Activated CD4-positive, CD25-positive, alpha-beta regulatory T cell treated with anti-CD3 and anti-CD28 coated beads, Interleukin-2, amount 50 U/mL, for 24 hours (primary cell): ENCODE results near the gene IP6K1.
"Not testable (repeated sequence)": the region's sequence is repeated elsewhere in the genome, so short reads cannot be mapped to it uniquely, and the experiment has no call there.

Source experiments
- ATAC-seq, 2 donors: fragments of 150-1000 bp; cut with Tn5 transposase; one replicate each; pipeline ENCODE4 v1.10.0; 2021; ENCODE audit warnings: mild to moderate bottlenecking in 1 of 2, moderate library complexity in 1 of 2

The IP6K1 gene

DNA sequence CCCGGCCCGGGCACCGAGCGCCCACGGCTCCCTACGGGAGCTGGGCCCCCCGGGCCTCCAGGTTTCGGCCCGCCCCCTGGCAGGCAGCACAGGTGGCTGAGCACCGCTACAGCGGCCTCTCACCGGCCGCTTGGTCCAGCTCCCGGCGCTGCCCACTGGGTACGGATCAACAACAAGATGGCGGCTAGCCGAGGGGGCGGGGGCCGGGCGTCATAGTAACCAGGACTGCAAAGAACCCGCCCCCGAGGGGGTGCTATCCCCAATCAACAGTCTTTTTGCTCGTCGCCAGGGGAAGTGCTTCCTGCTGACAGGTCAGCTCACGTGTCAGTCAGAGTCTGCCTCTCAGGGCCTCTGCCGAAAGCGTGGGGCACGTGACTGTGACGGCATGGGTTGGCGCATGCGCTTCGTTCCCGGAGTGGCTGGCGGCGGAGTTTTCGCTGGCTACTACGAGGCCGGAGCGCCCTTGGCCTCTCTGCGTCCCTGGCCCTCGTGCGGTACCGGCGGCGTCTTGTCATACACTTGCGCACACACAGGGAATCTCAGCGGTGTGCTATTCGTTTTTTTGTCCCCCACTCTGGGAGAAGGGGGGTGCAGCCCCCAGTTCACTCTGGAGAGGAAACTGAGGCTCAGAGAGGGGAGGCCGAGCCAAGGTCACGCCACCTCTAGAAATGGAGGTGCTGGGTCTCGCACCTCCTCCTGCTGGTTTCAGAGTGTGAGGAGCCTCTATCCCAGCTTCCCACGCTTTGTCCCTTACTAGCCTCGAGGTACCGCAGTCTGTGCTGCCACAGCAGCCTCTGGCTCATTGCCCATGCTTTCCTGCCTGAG lies at the start of gene IP6K1:
Gene IP6K1, minus strand, starts transcription at position 186 of the 825 bp plus-strand sequence. CDS start 38,502 bp downstream, outside the sequence.
- ATAC-seq, result peak; percentile 100

DNA sequence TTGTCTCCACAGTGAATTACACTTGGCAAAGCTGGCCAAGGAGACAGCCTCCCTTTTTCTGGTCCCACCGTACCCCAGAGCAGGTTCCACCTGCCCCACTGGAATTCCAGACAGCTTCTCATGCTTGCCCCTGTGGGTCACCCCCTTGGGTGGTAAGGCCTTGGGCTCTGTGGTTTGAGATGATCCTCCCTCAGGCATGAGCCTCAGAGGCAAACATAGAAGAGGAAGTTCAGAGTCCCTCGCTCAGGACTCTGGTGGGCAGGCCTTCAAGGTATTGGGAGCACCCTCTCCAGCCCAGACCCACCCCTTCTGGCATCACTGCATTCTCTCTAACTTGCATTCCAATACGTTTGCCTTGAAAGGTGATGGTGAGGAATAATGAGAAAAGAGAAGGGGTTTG lies 45.0 kb upstream of the IP6K1 start:
- ATAC-seq, result no peak

DNA sequence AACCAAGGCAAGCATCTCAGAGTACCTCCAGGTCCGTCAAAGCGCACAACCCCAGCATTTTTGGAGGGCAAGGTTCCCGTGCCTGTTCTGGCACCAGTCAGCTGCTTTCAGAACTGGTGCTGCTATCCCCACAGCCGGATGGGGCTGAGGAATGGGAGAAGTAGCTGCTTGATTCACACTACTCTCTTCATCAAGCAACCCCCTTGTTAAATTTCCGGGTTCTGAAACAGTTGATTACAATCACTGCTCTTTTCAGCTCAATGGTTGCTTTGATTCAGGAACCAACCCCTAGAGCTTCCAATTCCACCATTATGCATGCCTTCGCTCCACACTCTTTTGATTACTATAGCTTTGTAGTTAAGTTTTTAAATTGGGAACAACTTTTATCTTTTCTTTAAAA lies 39.7 kb upstream of the IP6K1 start:
- no peak for ATAC-seq

DNA sequence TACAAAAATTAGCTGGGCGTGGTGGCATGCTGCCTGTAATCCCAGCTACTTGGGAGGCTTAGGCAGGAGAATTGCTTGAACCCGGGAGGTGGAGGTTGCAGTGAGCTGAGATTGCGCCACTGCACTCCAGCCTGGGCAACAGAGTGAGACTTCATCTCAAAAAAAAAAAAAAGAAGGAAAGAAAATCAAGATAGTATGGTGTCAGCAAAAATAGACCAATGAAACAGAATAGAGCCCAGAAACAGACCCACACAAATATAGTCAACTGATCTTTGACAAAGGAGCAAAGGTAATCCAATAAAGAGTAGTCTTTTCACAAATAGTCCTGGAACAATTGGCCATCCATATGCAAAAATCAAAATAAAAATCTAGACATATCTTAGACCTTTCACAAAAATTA lies 36.8 kb upstream of the IP6K1 start:
- ATAC-seq, result not testable (repeated sequence)

DNA sequence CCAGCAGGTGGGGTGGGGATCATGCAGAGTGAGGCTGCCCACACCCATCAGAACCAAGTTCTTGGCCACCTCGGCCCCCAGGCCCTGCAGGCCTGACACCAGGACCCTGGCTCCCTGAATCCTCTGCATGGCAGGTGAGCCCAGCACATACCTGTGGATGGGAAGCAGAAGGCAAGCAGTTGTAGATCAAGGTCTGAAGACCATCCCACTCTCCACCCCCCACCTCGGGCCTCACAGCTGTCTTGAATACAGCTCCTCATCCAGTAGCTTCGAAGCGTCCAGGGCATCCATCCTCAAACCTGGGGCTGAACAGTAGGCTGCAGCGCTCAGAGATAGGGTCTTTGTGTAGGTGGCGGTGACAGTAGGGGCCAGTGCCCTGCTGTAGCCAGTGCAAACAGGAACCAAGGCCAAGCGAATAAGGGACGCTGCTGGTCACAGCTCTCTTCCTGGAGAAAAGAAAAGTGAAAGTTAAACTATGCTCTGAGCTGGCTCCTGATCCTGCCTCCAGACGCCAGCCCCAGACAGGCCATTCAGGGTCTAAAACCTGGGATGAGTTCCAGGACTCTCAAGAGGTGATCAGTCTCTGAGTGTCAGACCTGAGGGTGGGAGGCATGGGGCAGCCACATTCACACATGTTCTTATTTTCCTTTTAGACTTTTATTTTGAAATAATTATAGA lies 27.3 kb upstream of the IP6K1 start, which contains the start of gene UBA7:
Gene UBA7, minus strand, starts transcription at position 457 of the 678 bp plus-strand sequence. Its CDS starts 166 bp downstream, at position 291.
- ATAC-seq, result peak; percentile 81 to 85

DNA sequence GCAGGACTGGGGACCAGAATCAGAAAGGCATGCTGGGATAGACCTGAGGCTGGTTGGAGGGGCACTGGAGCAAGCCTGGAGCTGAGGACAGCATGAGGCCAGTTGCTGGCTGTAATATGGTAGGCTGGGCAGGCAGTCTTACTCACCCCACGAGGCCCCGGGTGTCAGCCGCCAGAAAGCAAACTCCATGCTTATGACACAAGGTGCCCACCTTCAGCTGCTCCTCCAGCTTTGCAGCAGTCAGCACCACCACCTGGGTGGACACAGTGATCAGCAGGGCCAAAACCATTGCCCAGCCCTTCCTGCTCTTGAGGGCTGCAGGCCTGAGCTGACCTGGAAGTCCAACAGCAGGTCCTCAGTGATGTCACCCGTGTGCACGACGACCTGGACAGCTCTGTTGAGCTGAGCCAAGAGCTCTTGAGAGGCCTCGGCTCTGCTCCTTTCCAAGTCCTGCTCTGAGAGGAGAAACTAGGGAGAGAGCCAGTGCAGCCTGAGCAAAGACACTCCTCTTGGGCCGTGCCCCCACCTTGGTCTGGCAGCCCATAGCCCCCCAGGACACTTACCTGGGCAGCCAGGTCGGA lies 26.7 kb upstream of the IP6K1 start:
- ATAC-seq, result peak in 1 of 2 donors; percentile 14

DNA sequence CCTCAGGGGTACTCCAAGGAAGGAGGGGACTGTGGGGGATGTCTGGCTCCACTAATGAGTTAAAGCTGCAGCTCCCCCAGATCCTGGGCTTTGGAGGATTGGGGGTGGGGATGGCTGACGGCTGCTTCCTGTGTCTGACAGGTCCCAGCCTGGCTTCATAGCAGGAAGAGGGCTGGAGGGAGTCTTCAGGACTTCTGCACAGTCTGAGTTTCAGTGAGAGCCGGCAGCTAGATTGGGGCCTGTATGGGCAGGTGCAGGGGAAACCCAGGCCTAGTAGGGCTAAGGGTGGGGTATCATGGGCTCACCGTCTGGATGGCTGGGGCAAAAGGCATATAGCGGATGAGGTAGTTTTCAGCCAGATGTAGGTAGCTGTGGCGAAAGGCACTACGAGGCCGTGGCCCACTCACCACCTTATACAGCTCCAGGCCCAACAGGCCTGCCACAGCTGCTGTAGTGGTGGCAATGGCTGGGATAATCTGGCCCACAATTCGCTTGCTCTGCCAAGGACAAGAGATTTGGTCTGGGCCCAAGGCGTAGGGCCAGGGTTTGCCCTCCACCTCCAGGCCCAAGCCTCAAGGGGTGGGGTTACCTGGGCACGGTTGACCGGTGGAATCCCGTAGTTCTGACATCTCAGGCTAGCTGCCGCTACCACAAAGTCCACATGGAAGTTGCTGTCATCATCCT lies 21.2 kb upstream of the IP6K1 start:
- ATAC-seq, result no peak

DNA sequence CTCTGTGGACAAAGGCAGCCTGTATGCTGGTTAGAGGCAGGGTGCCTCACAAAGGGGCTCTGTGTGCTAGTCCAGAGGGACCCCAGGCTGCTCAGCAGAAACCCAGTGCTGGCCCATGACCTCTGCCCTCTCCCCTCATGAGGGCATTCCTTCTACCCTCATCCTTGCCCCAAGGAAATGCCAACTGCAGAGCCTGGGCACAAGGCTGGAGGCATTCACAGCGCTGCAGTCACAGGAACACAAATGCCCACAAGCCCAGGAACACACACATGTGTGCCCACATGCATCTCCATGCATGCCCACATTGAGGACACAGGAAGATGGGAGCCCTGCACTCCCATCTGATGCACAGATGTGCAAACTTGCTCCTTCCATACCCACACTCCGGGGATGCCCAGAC lies 20.5 kb upstream of the IP6K1 start:
- ATAC-seq, result no peak

DNA sequence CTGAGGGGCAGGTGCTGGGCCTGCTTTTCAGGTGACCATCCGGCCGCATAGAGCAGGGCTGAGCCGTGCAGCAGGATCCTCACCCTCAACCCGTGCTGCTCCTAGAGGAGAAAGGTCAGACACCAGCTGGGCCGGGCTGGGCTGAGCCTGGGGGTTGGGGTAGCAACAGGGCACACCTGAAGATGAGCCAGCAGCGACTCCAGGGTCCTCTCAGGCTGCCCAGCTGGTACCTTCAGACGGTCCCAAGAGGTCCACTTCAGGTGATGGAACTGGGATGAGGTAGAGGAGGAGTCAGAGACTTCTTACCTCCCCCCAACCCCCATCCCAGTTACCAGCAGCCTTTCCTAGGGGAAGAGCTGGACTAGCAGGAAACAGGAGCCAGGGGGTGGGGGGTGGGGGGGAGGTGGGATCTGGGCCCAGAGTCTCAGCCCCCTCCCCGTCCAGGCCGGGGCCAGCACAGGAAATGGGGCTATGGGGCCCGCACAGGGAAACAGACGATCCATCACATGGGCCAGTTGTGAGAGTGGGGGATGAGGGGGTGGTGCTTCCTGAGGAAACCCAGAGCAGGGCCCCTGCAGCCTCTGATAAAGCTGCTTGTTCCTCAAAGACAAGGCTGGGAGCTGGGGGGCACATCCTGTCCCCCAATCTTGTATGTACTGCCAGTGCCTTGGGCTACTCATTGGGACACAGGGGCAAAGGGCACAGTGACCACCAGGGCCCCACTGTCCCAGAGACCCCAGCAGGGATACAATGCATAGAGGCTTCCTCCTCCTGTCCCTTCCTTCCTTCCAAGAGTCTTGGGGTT lies 19.8 kb upstream of the IP6K1 start:
- ATAC-seq, result no peak

DNA sequence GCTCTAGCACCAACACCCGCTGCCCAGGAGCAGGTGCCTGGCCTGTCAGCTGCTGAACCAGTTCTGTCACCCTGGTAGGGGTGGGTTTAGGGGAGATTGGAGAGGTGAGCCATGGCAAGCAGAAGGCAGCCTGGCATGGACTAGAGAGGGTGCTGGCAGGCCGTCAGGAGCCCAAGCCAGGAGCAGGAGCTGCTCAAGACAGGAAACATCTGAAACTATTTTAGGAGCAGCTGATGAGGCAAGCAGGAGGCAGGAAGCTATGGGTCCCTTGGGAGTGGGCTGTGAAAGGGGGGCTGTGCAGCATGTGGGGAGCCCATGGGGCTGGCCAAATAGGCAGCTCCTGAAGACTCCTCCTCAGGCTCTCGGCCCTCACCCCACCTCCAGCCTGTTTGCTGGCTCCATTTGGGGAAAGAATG lies 19.0 kb upstream of the IP6K1 start:
- no peak for ATAC-seq

DNA sequence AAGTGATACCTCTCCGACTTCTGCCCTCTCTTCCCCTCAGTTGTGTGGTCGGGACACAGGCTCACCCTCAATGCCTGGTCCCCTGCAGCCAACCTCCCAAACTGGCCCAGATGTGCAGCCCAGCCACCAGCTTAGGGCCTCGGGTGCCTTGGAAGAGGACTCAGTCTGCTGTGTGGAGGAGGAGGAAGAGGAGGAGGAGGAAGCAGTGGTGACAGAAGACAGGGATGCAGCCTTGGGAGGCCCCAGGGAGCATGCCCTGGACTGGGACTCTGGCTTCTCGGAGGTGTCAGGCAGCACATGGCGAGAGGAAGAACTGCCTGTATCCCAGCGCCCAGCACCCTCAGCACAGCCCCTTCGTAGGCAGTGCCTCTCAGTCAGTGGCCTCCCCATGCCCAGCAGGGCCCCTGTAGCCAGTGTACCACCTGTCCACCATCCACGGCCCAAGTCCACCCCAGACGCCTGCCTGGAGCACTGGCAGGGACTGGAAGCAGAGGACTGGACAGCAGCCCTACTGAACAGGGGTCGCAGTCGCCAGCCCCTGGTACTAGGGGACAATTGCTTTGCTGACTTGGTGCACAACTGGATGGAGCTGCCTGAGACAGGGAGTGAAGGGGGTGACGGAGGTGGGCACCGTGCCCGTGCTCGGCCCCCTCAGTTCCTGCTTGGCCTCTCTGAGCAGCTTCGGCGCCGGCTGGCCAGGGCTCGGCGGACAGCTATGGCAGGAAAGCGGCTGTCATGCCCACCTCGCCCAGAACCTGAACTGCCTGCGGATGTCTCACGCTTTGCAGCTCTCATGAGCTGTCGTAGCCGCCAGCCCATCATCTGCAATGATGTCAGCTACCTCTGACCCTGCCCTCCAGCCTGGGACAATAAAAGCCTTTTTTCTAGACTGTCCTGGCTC lies 18.0 kb upstream of the IP6K1 start:
- no peak for ATAC-seq

DNA sequence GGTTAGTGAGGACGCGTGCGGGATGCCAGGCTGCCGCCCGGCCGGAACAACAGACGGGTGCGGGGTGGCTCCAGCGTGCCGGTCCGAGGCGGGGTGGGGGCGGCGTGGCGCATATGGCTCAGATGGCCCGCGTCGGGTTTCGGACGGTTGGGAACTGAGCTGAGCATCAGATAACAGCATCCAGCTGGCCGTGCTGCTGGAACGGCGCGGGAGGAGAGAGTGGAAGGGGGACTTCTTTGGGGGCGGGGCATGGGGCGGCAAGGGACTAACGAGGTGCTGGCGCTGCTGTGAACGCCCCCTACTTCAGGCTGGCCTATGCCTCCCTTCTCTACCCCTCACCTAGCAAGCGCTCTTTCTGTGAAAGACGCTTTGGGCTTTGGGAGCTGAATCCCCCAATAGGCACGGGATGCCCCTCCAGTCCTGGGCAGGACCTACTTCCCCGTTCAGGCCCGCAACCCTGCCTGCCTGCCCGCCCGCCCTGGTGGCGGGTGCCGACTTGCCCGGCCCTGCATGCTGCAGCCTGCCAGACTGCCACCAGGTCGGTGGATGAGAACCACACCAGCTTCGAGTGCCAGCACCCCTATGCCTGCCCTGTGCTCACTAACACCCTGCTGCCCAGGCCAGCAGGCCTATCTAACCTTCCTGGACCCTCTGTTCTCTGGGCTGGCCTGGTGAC lies 17.3 kb upstream of the IP6K1 start:
- peak; percentile 9 to 19 for ATAC-seq

DNA sequence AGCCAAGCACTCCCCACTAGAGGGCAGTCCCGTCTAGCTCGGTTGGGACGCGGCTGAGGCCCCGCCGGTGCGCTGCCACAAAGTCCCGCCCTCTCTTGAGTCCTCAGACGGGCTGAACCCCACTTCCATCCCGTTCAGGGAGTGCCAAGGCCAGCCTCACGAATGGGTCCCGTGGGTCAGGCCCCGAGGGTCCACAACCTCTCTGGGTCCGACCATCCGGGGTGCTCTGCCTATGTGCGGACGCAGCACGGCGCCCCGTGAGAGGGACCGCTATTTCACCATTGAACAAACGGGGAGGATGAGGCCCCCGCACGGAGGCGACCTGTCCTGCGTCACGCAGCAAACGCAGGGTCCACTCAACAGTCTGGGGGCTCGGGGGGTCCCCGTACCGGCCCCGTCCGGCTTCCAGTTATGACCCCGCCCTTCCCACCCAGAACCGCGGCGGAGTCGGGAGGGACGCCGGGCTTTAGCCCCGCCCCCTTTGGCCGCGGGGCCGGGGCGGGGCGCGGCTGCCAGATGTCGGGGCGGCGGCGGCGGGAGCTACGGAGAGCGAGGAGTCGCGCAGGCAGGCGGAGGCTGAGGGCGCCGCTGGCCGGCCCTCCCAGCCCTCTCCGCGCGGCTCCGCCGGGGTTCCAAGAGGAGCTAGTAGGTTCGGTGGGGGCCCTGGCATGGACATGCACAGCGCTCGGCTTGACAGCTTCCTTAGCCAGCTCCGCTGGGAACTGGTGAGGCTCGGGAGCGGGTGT lies 16.6 kb upstream of the IP6K1 start, which contains the start of gene INKA1:
Gene INKA1, plus strand, starts transcription at position 543 of the 746 bp plus-strand sequence. Its CDS starts 132 bp downstream, at position 675.
- ATAC-seq, result peak; percentile 85 to 86

DNA sequence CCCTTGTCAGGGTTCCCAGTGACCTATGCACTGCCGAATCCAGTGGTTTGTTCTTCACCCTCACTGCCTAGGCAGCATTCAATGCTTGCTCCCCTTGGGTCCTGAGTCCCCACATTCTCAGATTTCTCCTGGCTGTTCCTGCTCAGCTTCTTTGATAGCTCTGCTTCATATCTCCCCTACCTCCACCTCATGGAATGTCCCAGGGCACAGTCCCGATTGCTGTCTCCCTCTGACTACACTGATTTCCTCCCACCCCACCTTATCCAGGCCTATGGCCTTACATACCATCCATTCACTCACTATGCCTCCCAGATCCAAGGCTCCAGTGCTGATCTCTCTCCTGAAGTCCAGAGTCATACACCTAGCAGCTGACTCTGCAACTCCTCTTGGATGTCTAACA lies 14.8 kb upstream of the IP6K1 start:
- no peak for ATAC-seq

DNA sequence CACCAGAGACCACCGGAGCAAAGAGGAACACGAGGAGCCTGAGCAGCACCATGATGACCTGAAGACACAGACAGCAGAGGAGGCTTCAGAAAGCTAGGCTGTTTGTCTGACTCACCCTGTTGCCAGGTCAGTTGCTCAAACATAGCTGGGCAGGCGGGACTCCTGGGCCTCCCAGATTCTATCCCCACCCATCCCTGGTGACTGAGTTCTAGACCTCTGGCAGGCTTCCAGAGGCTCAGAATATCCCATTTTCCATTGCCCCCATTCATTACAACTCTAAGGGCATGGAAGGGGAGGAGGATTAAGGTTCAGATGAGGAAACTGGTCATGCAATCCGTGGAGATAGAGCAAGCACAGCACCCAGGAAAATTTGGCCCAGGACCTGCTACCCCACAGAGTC lies 13.4 kb upstream of the IP6K1 start, which contains the start of gene CDHR4:
Gene CDHR4, minus strand, starts transcription at position 113 of the 400 bp plus-strand sequence. Its CDS starts 61 bp downstream, at position 52.
- ATAC-seq, result no peak

DNA sequence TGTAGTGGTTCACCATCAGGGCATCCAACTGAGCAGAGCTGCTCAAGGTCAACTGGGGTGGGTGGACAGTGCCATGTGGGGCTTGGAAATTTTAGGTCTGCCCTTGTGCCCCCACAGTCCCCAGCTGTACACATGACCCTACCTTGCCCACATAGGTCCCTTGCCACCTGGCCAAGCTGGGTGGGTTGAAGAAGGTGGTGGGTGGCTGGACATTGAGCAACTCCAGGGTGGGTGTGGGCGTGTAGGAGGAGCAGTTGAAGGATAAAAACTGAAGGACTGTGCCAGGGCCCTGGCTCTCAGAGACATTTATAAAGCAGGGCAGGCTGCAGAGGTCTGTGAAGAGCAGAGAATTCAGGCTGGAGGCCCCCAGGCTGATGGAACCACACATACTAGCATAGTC lies 12.8 kb upstream of the IP6K1 start:
- ATAC-seq, result no peak

DNA sequence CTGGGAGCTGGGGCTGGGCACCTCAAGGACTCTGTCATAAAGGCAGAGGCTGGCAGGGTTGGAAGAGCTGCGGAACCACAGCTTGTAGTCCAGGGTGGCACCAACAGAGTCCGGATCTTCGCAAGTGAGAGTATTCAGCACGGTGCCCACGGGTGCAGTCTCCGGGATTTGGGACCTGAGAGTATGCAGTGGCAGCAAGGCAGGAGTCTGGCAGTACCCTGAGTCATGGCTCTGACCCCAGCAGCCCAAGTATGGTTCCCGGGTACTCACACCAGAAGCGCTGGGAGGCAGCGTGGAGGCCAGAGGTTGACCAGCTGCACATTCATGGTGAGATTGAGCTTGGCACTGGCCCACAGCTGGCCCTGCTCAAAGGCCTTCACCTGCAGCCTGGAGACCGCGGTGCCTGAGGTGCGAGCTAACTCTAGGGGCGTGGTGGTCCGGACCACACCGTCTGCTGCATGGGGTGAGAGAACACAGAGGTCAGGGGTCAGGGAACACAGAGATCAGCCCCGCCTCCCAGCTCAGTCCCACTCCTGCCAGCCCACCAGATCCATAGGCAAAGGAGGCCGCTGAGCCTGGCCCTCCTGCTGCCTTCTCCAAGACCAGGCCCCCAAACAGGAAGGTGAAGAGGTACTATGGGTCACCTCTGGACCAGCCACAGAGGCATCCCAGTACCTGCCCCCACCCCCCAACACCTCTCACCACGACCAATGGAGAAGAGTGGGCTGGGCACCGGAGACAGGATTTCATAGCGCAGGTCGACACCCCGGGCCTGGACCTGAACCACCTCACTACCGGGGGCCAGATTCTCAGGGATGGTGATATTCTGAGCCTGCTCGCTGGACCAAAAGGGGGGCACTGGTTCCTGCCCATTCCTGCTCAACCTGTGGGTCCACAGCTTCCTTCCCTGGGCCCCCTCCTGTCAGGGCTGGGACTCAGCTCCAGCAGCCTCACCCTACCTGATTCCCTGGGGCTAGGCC lies 8.9 kb upstream of the IP6K1 start:
- ATAC-seq, result no peak

DNA sequence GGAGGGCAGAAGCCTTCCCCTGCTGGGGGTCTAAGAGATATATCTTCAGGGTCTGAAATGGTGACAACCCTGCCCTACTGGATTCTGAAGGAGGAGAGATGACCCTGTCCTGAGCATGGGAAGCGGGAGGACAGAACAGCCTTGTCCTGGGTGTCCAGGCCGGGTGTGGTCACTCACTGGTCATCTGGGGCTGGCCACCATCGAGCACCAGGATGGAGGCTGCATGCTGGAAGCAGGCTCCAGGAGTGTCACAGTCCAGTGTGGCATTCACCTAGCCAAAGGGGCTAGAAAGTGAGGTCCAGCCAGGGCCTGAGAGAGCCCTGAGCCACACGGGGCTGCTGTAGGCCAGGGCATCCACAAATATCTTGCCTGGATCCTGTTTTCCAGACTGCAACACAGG lies 8.1 kb upstream of the IP6K1 start:
- ATAC-seq, result no peak
